Neural progenitor cell (in vitro differentiated cells): ENCODE data around the gene TMEM87A. TPM values are rescaled to one million over a fixed set of nuclear protein-coding genes. Genes with fewer than 3 reads are reported as not detected.

Experiments
- DNase-seq: peaks from one replicate; pipeline ENCODE4 v3.0.0-alpha.2; 2016; ENCODE audit warnings: low spot score
- H2AFZ ChIP-seq: fragments of 200-600 bp; sonication (generic); replicated peaks from 2 replicates; pipeline ENCODE4 v1.6.1; 2016; ENCODE audit warnings: antibody characterized with exemption
- H3F3A ChIP-seq: fragments of 200-600 bp; sonication (generic); 2 replicates; pipeline ENCODE4 v1.6.1; 2016; ENCODE audit warnings: antibody characterized with exemption, low read depth
- H3K27ac ChIP-seq: fragments of 200-600 bp; sonication (generic); 2 replicates; pipeline ENCODE4 v1.5.1; 2016; ENCODE audit warnings: mild to moderate bottlenecking
- H3K27me3 ChIP-seq: fragments of 200-600 bp; sonication (generic); 2 replicates; pipeline ENCODE4 v1.6.1; 2016; ENCODE audit warnings: mild to moderate bottlenecking, moderate library complexity
- H3K36me3 ChIP-seq: fragments of 200-600 bp; sonication (generic); 2 replicates; pipeline ENCODE4 v1.5.1; 2016
- H3K4me1 ChIP-seq: fragments of 200-600 bp; sonication (generic); 2 replicates; pipeline ENCODE4 v1.6.1; 2016; ENCODE audit warnings: mixed run types
- H3K4me2 ChIP-seq: fragments of 200-600 bp; sonication (generic); 2 replicates; pipeline ENCODE4 v1.6.1; 2016
- H3K4me3 ChIP-seq: fragments of 200-600 bp; sonication (generic); 2 replicates; pipeline ENCODE4 v1.5.1; 2016
- H3K79me2 ChIP-seq: fragments of 200-600 bp; sonication (generic); 2 replicates; pipeline ENCODE4 v1.6.1; 2016; ENCODE audit warnings: low read depth
- H3K9ac ChIP-seq: fragments of 200-600 bp; sonication (generic); 2 replicates; pipeline ENCODE4 v1.6.1; 2016
- H3K9me3 ChIP-seq: fragments of 200-600 bp; sonication (generic); 2 replicates; pipeline ENCODE4 v1.5.1; 2016; ENCODE audit warnings: low read depth
- H4K20me1 ChIP-seq: fragments of 200-600 bp; sonication (generic); 2 replicates; pipeline ENCODE4 v1.6.1; 2016; ENCODE audit warnings: low read depth
- H3K27ac Mint-ChIP-seq: 3 replicates; pipeline ENCODE4 v1.8.0; 2021; ENCODE audit warnings: mixed read lengths
- H3K27me3 Mint-ChIP-seq: 2 replicates; pipeline ENCODE4 v1.8.0; 2022; ENCODE audit warnings: low read depth, mild to moderate bottlenecking, inconsistent platforms, moderate library complexity, mixed read lengths; ENCODE audit not compliant: insufficient read depth
- H3K36me3 Mint-ChIP-seq: 3 replicates; pipeline ENCODE4 v1.8.0; 2021; ENCODE audit warnings: mixed read lengths
- H3K4me1 Mint-ChIP-seq: 3 replicates; pipeline ENCODE4 v1.8.0; 2021; ENCODE audit warnings: mixed read lengths
- H3K4me3 Mint-ChIP-seq: 3 replicates; pipeline ENCODE4 v1.8.0; 2021; ENCODE audit warnings: mild to moderate bottlenecking, moderate library complexity, mixed read lengths
- H3K9me3 Mint-ChIP-seq: 3 replicates; pipeline ENCODE4 v1.8.0; 2020; ENCODE audit warnings: mixed read lengths
- CTCF ChIP-seq: fragments of 200-600 bp; sonication (generic); IDR thresholded peaks from 2 replicates; pipeline ENCODE4 v1.5.1; 2017; ENCODE audit warnings: antibody characterized with exemption, mild to moderate bottlenecking
- EZH2 ChIP-seq: fragments of 200-600 bp; sonication (generic); IDR thresholded peaks from 2 replicates; pipeline ENCODE4 v1.6.1; 2017; ENCODE audit warnings: antibody characterized with exemption, mild to moderate bottlenecking, moderate library complexity
- EZH2phosphoT487 ChIP-seq: fragments of 200-600 bp; sonication (generic); IDR thresholded peaks from 2 replicates; pipeline ENCODE4 v1.6.1; 2017; ENCODE audit warnings: antibody characterized with exemption
- total RNA-seq: library from RNA; depleted of rRNA; stranded (reverse); fragments of >200 nt; gene quantifications from 2 replicates; pipeline ENCODE4 v1.2.3, GENCODE V29; 2015; ENCODE audit warnings: low replicate concordance

The TMEM87A gene
- total RNA-seq, 1 donor from 2014 or later, result 47.0 TPM

GRCh38 chr15:42178056-42178455 is 95.2 kb downstream of the TMEM87A start:
- Mint-ChIP-seq H3K9me3 (no peaks in the 10 kb centered on the region), H3K4me1 (no peaks in the 10 kb centered on the region), H3K27ac (no peak overlapping the region), H3K4me3 (no peak overlapping the region), H3K36me3 (peaks cover 29% of the 10 kb centered on the region), H3K27me3 (no peaks in the 10 kb centered on the region)
- Histone ChIP-seq H3K36me3 (peaks cover 8% of the 10 kb centered on the region), H3K4me2 (no peak overlapping the region), H2AFZ (no peak overlapping the region), H3K27me3 (no peaks in the 10 kb centered on the region), H3K4me1 (no peaks in the 10 kb centered on the region), H3F3A (peaks cover 4% of the 10 kb centered on the region), H3K9me3 (no peaks in the 10 kb centered on the region), H4K20me1 (no peaks in the 10 kb centered on the region), H3K79me2 (no peaks in the 10 kb centered on the region), H3K9ac (no peak overlapping the region), H3K4me3 (no peak overlapping the region), H3K27ac (no peak overlapping the region)
- DNase-seq, result no peak
- TF ChIP-seq EZH2 (no peak), EZH2phosphoT487 (no peak), CTCF (no peak)

GRCh38 chr15:42175671-42176070 is 97.6 kb downstream of the TMEM87A start:
- no peak overlapping the region for H3K9ac ChIP-seq
- no peaks in the 10 kb centered on the region for H3K79me2 ChIP-seq
- no peak for DNase-seq
- H3K4me1 ChIP-seq, result no peaks in the 10 kb centered on the region
- no peaks in the 10 kb centered on the region for H3K4me1 Mint-ChIP-seq
- no peaks in the 10 kb centered on the region for H3K27me3 ChIP-seq
- no peak for TF ChIP-seq CTCF
- TF ChIP-seq EZH2, result no peak
- TF ChIP-seq EZH2phosphoT487, result no peak
- no peak overlapping the region for H3K27ac ChIP-seq
- no peaks in the 10 kb centered on the region for H3K9me3 ChIP-seq
- no peak overlapping the region for H2AFZ ChIP-seq
- no peaks in the 10 kb centered on the region for H4K20me1 ChIP-seq
- no peak overlapping the region for H3K27ac Mint-ChIP-seq
- peaks cover 4% of the 10 kb centered on the region for H3F3A ChIP-seq
- H3K9me3 Mint-ChIP-seq, result no peaks in the 10 kb centered on the region
- no peak overlapping the region for H3K4me2 ChIP-seq
- peaks cover 6% of the 10 kb centered on the region for H3K36me3 ChIP-seq
- no peaks in the 10 kb centered on the region for H3K27me3 Mint-ChIP-seq
- H3K36me3 Mint-ChIP-seq, result peaks cover 27% of the 10 kb centered on the region
- H3K4me3 Mint-ChIP-seq, result no peak overlapping the region
- H3K4me3 ChIP-seq, result no peak overlapping the region

GRCh38 chr15:42172475-42172874 is 100.8 kb downstream of the TMEM87A start:
- Histone ChIP-seq H3F3A (no peaks in the 10 kb centered on the region), H3K27me3 (no peaks in the 10 kb centered on the region), H3K4me2 (no peak overlapping the region), H3K9me3 (no peaks in the 10 kb centered on the region), H3K27ac (no peak overlapping the region), H4K20me1 (no peaks in the 10 kb centered on the region), H2AFZ (no peak overlapping the region), H3K79me2 (no peaks in the 10 kb centered on the region), H3K4me3 (no peak overlapping the region), H3K36me3 (no peaks in the 10 kb centered on the region), H3K9ac (no peak overlapping the region), H3K4me1 (no peaks in the 10 kb centered on the region)
- Mint-ChIP-seq H3K27ac (no peak overlapping the region), H3K4me3 (no peak overlapping the region), H3K4me1 (no peaks in the 10 kb centered on the region), H3K9me3 (no peaks in the 10 kb centered on the region), H3K36me3 (peaks cover 19% of the 10 kb centered on the region), H3K27me3 (no peaks in the 10 kb centered on the region)
- no peak for TF ChIP-seq CTCF
- TF ChIP-seq EZH2, result no peak
- TF ChIP-seq EZH2phosphoT487, result no peak
- DNase-seq, result no peak

GRCh38 chr15:42171795-42172194 is 101.4 kb downstream of the TMEM87A start:
- Mint-ChIP-seq H3K9me3 (no peaks in the 10 kb centered on the region), H3K27me3 (no peaks in the 10 kb centered on the region), H3K36me3 (peaks cover 22% of the 10 kb centered on the region), H3K27ac (no peak overlapping the region), H3K4me1 (no peaks in the 10 kb centered on the region), H3K4me3 (no peak overlapping the region)
- H3K27me3 ChIP-seq, result no peaks in the 10 kb centered on the region
- no peak overlapping the region for H3K27ac ChIP-seq
- no peaks in the 10 kb centered on the region for H4K20me1 ChIP-seq
- no peaks in the 10 kb centered on the region for H3K4me1 ChIP-seq
- TF ChIP-seq CTCF, result no peak
- TF ChIP-seq EZH2, result no peak
- TF ChIP-seq EZH2phosphoT487, result no peak
- no peaks in the 10 kb centered on the region for H3K9me3 ChIP-seq
- H3K4me3 ChIP-seq, result no peak overlapping the region
- H2AFZ ChIP-seq, result no peak overlapping the region
- no peak for DNase-seq
- no peak overlapping the region for H3K4me2 ChIP-seq
- H3K79me2 ChIP-seq, result no peaks in the 10 kb centered on the region
- H3K36me3 ChIP-seq, result no peaks in the 10 kb centered on the region
- no peaks in the 10 kb centered on the region for H3F3A ChIP-seq
- no peak overlapping the region for H3K9ac ChIP-seq
